ENCODE data around the gene IFI35. TPM values are rescaled to one million over a fixed set of nuclear protein-coding genes. Genes with fewer than 3 reads are reported as not detected.

Gene IFI35
- total and polyA plus RNA-seq, 3 donors from 2014 or later = 8.0 to 15.0 (median 12.7) TPM

GRCh38 chr17:43021741-43022512, 15.3 kb downstream of the IFI35 start, which contains the start of gene VAT1:
TSS of gene VAT1 (minus strand) at chr17:43022385. CDS start at chr17:43022322, 63 bp downstream.
- no peaks in the 10 kb centered on the region for H3K9me3 ChIP-seq
- WGBS, 2 donors = 0 to 1% methylated on average over 19 to 56 of the region's 80 CpGs

GRCh38 chr17:43024407-43025289, 18.1 kb downstream of the IFI35 start, which contains the start of gene RND2:
TSS of gene RND2 (plus strand) at chr17:43025231. CDS start at chr17:43025348, 117 bp downstream.
- Histone ChIP-seq H3K4me3 (peak within 1 kb of the TSS; percentile 56 to 67), H3K27ac (peak within 1 kb of the TSS; percentile 21 to 82), H3K9me3 (no peaks in the 10 kb centered on the region), H3K36me3 (ENCODE audit: low read depth, missing control alignments) (no peaks in the 10 kb centered on the region), H3K4me1 (peaks cover 14% of the 10 kb centered on the region), H3K27me3 (no peaks in the 10 kb centered on the region)
- 0% methylated on average over 24 to 37 of the region's 61 CpGs for WGBS, 2 donors
- intact Hi-C loops (cut with DNase I; ENCODE audit: low total_unique reads) = no loop called here
- DNase-seq = peak; percentile 94
- TF ChIP-seq CTCF (IDR thresholded peaks at IDR 0.05) (peak; percentile 64 to 86 (median 76)), POLR2A (IDR thresholded peaks at IDR 0.05) (no peak)

More at GRCh38 chr17:43021741-43022512, 15.3 kb downstream of the IFI35 start, which contains the start of gene VAT1:
- intact Hi-C loops (cut with DNase I; ENCODE audit: low total_unique reads) = no loop called here
- TF ChIP-seq POLR2A (IDR thresholded peaks at IDR 0.05) (no peak), CTCF (IDR thresholded peaks at IDR 0.05) (no peak)
- Histone ChIP-seq H3K27me3 (no peaks in the 10 kb centered on the region), H3K4me1 (peaks cover 22% of the 10 kb centered on the region), H3K36me3 (ENCODE audit: low read depth, missing control alignments) (no peaks in the 10 kb centered on the region), H3K4me3 (peak within 1 kb of the TSS; percentile 95 to 98), H3K27ac (peak within 1 kb of the TSS; percentile 94 to 96)
- DNase-seq = peak; percentile 89

DNA sequence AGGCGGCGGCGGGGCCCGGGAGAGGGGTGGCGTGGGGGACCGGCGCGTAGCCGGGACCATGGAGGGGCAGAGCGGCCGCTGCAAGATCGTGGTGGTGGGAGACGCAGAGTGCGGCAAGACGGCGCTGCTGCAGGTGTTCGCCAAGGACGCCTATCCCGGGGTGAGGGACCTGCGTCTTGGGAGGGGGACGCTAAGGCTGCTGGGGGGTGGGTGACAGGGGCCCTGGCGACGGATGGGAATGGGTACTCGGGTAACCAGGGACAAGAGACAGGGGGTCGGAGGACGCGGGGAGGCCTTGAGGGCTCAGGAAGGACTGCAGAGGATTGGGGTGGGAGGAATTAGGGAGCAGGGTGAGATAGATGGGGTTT, 18.7 kb downstream of the IFI35 start:
- H3K9me3 ChIP-seq = no peaks in the 10 kb centered on the region
- no peak for DNase-seq
- TF ChIP-seq CTCF (IDR thresholded peaks at IDR 0.05) = no peak
- no peak for TF ChIP-seq POLR2A (IDR thresholded peaks at IDR 0.05)
- H3K36me3 ChIP-seq (ENCODE audit: low read depth, missing control alignments) = no peaks in the 10 kb centered on the region
- peak overlapping the region; percentile 56 to 67 for H3K4me3 ChIP-seq
- intact Hi-C loops (cut with DNase I; ENCODE audit: low total_unique reads) = no loop called here
- H3K4me1 ChIP-seq = peaks cover 7% of the 10 kb centered on the region
- 6 to 10% methylated on average over 6 to 27 of the region's 27 CpGs for WGBS, 2 donors
- peak overlapping the region in 1 of 2 donors; percentile 82 for H3K27ac ChIP-seq
- no peaks in the 10 kb centered on the region for H3K27me3 ChIP-seq

GRCh38 chr17:43025766-43026537, 19.4 kb downstream of the IFI35 start:
- Histone ChIP-seq H3K27ac (peak overlapping the region in 1 of 2 donors; percentile 82), H3K4me3 (peak overlapping the region; percentile 56 to 67), H3K27me3 (no peaks in the 10 kb centered on the region), H3K36me3 (ENCODE audit: low read depth, missing control alignments) (no peaks in the 10 kb centered on the region), H3K9me3 (no peaks in the 10 kb centered on the region), H3K4me1 (peaks cover 5% of the 10 kb centered on the region)
- TF ChIP-seq CTCF (IDR thresholded peaks at IDR 0.05) = no peak
- no peak for TF ChIP-seq POLR2A (IDR thresholded peaks at IDR 0.05)
- 48 to 53% methylated on average over 10 to 16 of the region's 16 CpGs for WGBS, 2 donors
- DNase-seq = no peak
- intact Hi-C loops (cut with DNase I; ENCODE audit: low total_unique reads) = no loop called here
